ENCODE data around the gene BYSL.

DNA sequence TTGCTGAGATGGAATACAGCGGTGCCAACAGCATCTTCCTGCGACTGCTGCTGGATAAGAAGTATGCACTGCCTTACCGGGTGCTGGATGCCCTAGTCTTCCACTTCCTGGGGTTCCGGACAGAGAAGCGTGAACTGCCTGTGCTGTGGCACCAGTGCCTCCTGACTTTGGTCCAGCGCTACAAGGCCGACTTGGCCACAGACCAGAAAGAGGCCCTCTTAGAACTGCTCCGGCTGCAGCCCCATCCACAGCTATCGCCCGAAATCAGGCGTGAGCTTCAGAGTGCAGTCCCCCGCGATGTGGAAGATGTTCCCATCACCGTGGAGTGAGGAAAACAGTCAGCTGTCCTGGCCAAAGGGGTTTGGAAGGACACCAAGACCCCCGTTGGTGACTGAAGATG lies 11.1 kb downstream of the BYSL start:
- TF ChIP-seq POLR2AphosphoS5 (IDR thresholded peaks at IDR 0.05; ENCODE audit: low read depth, low read length) (no peak), SIN3A (IDR thresholded peaks at IDR 0.05; ENCODE audit: borderline replicate concordance, insufficient read depth, low read length) (no peak), TAF1 (IDR thresholded peaks at IDR 0.05; ENCODE audit: borderline replicate concordance, insufficient read depth, low read length) (no peak), FOXP2 (optimal IDR thresholded peaks at IDR 0.05; ENCODE audit: borderline replicate concordance, extremely low read depth, extremely low read length, insufficient read depth) (no peak)
- TF ChIP-seq, protein P1, sequence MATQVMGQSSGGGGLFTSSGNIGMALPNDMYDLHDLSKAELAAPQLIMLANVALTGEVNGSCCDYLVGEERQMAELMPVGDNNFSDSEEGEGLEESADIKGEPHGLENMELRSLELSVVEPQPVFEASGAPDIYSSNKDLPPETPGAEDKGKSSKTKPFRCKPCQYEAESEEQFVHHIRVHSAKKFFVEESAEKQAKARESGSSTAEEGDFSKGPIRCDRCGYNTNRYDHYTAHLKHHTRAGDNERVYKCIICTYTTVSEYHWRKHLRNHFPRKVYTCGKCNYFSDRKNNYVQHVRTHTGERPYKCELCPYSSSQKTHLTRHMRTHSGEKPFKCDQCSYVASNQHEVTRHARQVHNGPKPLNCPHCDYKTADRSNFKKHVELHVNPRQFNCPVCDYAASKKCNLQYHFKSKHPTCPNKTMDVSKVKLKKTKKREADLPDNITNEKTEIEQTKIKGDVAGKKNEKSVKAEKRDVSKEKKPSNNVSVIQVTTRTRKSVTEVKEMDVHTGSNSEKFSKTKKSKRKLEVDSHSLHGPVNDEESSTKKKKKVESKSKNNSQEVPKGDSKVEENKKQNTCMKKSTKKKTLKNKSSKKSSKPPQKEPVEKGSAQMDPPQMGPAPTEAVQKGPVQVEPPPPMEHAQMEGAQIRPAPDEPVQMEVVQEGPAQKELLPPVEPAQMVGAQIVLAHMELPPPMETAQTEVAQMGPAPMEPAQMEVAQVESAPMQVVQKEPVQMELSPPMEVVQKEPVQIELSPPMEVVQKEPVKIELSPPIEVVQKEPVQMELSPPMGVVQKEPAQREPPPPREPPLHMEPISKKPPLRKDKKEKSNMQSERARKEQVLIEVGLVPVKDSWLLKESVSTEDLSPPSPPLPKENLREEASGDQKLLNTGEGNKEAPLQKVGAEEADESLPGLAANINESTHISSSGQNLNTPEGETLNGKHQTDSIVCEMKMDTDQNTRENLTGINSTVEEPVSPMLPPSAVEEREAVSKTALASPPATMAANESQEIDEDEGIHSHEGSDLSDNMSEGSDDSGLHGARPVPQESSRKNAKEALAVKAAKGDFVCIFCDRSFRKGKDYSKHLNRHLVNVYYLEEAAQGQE (IDR thresholded peaks at IDR 0.05; ENCODE audit: insufficient read depth in 1 of 2, low read depth in 2 of 2, low read length in 2 of 2): no peak

Data from PFSK-1 (cell line).